ENCODE measurements around the gene NECTIN4.

- TF ChIP-seq EZH2phosphoT487 (IDR thresholded peaks at IDR 0.05; ENCODE audit: unreplicated experiment): no peak
- TF ChIP-seq, protein P1, sequence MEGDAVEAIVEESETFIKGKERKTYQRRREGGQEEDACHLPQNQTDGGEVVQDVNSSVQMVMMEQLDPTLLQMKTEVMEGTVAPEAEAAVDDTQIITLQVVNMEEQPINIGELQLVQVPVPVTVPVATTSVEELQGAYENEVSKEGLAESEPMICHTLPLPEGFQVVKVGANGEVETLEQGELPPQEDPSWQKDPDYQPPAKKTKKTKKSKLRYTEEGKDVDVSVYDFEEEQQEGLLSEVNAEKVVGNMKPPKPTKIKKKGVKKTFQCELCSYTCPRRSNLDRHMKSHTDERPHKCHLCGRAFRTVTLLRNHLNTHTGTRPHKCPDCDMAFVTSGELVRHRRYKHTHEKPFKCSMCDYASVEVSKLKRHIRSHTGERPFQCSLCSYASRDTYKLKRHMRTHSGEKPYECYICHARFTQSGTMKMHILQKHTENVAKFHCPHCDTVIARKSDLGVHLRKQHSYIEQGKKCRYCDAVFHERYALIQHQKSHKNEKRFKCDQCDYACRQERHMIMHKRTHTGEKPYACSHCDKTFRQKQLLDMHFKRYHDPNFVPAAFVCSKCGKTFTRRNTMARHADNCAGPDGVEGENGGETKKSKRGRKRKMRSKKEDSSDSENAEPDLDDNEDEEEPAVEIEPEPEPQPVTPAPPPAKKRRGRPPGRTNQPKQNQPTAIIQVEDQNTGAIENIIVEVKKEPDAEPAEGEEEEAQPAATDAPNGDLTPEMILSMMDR (conservative IDR thresholded peaks at IDR 0.05; ENCODE audit: low read depth in 2 of 2): no peak
Observed at GRCh38 chr1:161072751-161073449, 16.5 kb downstream of the NECTIN4 start.

Measured in GM23338 (cell line).